HUES64 (cell line): ENCODE results near the gene GADL1.

Experiments used
- H3K27ac ChIP-seq: 2 replicates; pipeline ENCODE4 v1.7.0; 2013; ENCODE audit warnings: low read depth, low read length, inconsistent platforms
- H3K27me3 ChIP-seq: 2 replicates; pipeline ENCODE4 v1.6.1; 2013; ENCODE audit warnings: mild to moderate bottlenecking, low read length; ENCODE audit not compliant: insufficient read depth
- H3K36me3 ChIP-seq: 2 replicates; pipeline ENCODE4 v1.6.1; 2013; ENCODE audit warnings: mild to moderate bottlenecking, low read length; ENCODE audit not compliant: insufficient read depth
- H3K4me1 ChIP-seq: 2 replicates; pipeline ENCODE4 v1.6.1; 2013; ENCODE audit warnings: mild to moderate bottlenecking, low read length, moderate library complexity; ENCODE audit not compliant: insufficient read depth
- H3K4me3 ChIP-seq: 2 replicates; pipeline ENCODE4 v1.5.1; 2013; ENCODE audit warnings: mild to moderate bottlenecking, low read length, moderate library complexity
- H3K9ac ChIP-seq: 2 replicates; pipeline ENCODE4 v1.6.1; 2013; ENCODE audit warnings: mild to moderate bottlenecking, low read depth, low read length
- H3K9me3 ChIP-seq: 2 replicates; pipeline ENCODE4 v1.6.1; 2013; ENCODE audit warnings: low read depth, low read length; ENCODE audit not compliant: insufficient read depth
- WGBS: fragments of 150-250, 120-280 bp; methylation state at CpG from one replicate; pipeline ENCODE4 v1.1.7; 2013; ENCODE audit warnings: missing lambda C conversion rate; 5-methylcytosine and 5-hydroxymethylcytosine counted together

The GADL1 gene

GRCh38 chr3:30805695-30806094, 88.8 kb downstream of the GADL1 start:
- 94% methylated on average over 6 of the region's 6 CpGs for WGBS
- Histone ChIP-seq H3K27ac (no peak overlapping the region), H3K4me3 (no peak overlapping the region), H3K36me3 (no peaks in the 10 kb centered on the region), H3K4me1 (no peaks in the 10 kb centered on the region; the same call in 1 of the 2 replicates), H3K9ac (no peak overlapping the region), H3K27me3 (no peaks in the 10 kb centered on the region), H3K9me3 (no peaks in the 10 kb centered on the region)

- no peak overlapping the region for H3K4me3 ChIP-seq
- H3K36me3 ChIP-seq = no peaks in the 10 kb centered on the region
- no peaks in the 10 kb centered on the region for H3K4me1 ChIP-seq
- H3K27me3 ChIP-seq = no peaks in the 10 kb centered on the region
- H3K9ac ChIP-seq = no peak overlapping the region
- H3K9me3 ChIP-seq = no peaks in the 10 kb centered on the region
- 92% methylated on average over 3 of the region's 3 CpGs for WGBS
- no peak overlapping the region for H3K27ac ChIP-seq
These were observed 89.5 kb downstream of the GADL1 start for GRCh38 chr3:30804984-30805383.

GRCh38 chr3:30795176-30795575, 99.3 kb downstream of the GADL1 start:
- no peaks in the 10 kb centered on the region for H3K36me3 ChIP-seq
- H3K27me3 ChIP-seq = no peaks in the 10 kb centered on the region
- no peak overlapping the region for H3K4me3 ChIP-seq
- 100% methylated on average over 2 of the region's 2 CpGs for WGBS
- H3K9ac ChIP-seq = no peak overlapping the region
- H3K4me1 ChIP-seq = no peaks in the 10 kb centered on the region
- H3K27ac ChIP-seq = no peak overlapping the region
- no peaks in the 10 kb centered on the region for H3K9me3 ChIP-seq

- Histone ChIP-seq H3K9ac (no peak overlapping the region), H3K27ac (no peak overlapping the region), H3K36me3 (no peaks in the 10 kb centered on the region), H3K27me3 (no peaks in the 10 kb centered on the region), H3K4me1 (no peaks in the 10 kb centered on the region), H3K9me3 (no peaks in the 10 kb centered on the region), H3K4me3 (no peak overlapping the region)
- WGBS = 93% methylated on average over 4 of the region's 4 CpGs
These were observed 100.7 kb downstream of the GADL1 start for GRCh38 chr3:30793740-30794139.

GRCh38 chr3:30790150-30790549, 104.3 kb downstream of the GADL1 start:
- Histone ChIP-seq H3K27ac (no peak overlapping the region), H3K9ac (no peak overlapping the region), H3K4me1 (no peaks in the 10 kb centered on the region), H3K27me3 (no peaks in the 10 kb centered on the region), H3K9me3 (no peaks in the 10 kb centered on the region), H3K4me3 (no peak overlapping the region), H3K36me3 (no peaks in the 10 kb centered on the region)

- Histone ChIP-seq H3K9ac (no peak overlapping the region), H3K4me1 (no peaks in the 10 kb centered on the region)
These were observed 108.1 kb downstream of the GADL1 start for GRCh38 chr3:30786365-30786764.

GRCh38 chr3:30779686-30780287, 114.7 kb downstream of the GADL1 start:
- 76% methylated on average over 1 of the region's 1 CpG for WGBS
- Histone ChIP-seq H3K36me3 (no peaks in the 10 kb centered on the region), H3K9ac (no peak overlapping the region)

More at GRCh38 chr3:30786365-30786764, 108.1 kb downstream of the GADL1 start:
- Histone ChIP-seq H3K4me3 (no peak overlapping the region), H3K9me3 (no peaks in the 10 kb centered on the region), H3K27me3 (no peaks in the 10 kb centered on the region), H3K27ac (no peak overlapping the region), H3K36me3 (no peaks in the 10 kb centered on the region)

GRCh38 chr3:30778933-30779332, 115.5 kb downstream of the GADL1 start:
- Histone ChIP-seq H3K36me3 (no peaks in the 10 kb centered on the region), H3K27ac (no peak overlapping the region), H3K9me3 (no peaks in the 10 kb centered on the region), H3K4me1 (no peaks in the 10 kb centered on the region), H3K4me3 (no peak overlapping the region), H3K27me3 (no peaks in the 10 kb centered on the region), H3K9ac (no peak overlapping the region)
- WGBS = 96% methylated on average over 3 of the region's 3 CpGs

More at GRCh38 chr3:30779686-30780287, 114.7 kb downstream of the GADL1 start:
- H3K27me3 ChIP-seq = no peaks in the 10 kb centered on the region
- H3K4me3 ChIP-seq = no peak overlapping the region
- H3K9me3 ChIP-seq = no peaks in the 10 kb centered on the region
- H3K27ac ChIP-seq = no peak overlapping the region
- H3K4me1 ChIP-seq = no peaks in the 10 kb centered on the region

GRCh38 chr3:30777426-30778113, 116.9 kb downstream of the GADL1 start:
- 95% methylated on average over 5 of the region's 5 CpGs for WGBS
- Histone ChIP-seq H3K9me3 (no peaks in the 10 kb centered on the region), H3K36me3 (no peaks in the 10 kb centered on the region), H3K4me3 (no peak overlapping the region), H3K27me3 (no peaks in the 10 kb centered on the region), H3K9ac (no peak overlapping the region), H3K27ac (no peak overlapping the region), H3K4me1 (no peaks in the 10 kb centered on the region)

GRCh38 chr3:30776186-30776815, 118.2 kb downstream of the GADL1 start:
- Histone ChIP-seq H3K4me1 (no peaks in the 10 kb centered on the region), H3K9me3 (no peaks in the 10 kb centered on the region)

GRCh38 chr3:30775040-30775439, 119.4 kb downstream of the GADL1 start:
- 93% methylated on average over 10 of the region's 10 CpGs for WGBS

More at GRCh38 chr3:30776186-30776815, 118.2 kb downstream of the GADL1 start:
- WGBS = 85% methylated on average over 3 of the region's 3 CpGs
- Histone ChIP-seq H3K27ac (no peak overlapping the region), H3K4me3 (no peak overlapping the region), H3K27me3 (no peaks in the 10 kb centered on the region), H3K36me3 (no peaks in the 10 kb centered on the region), H3K9ac (no peak overlapping the region)

More at GRCh38 chr3:30775040-30775439, 119.4 kb downstream of the GADL1 start:
- Histone ChIP-seq H3K27ac (no peak overlapping the region), H3K9ac (no peak overlapping the region), H3K9me3 (no peaks in the 10 kb centered on the region), H3K36me3 (no peaks in the 10 kb centered on the region), H3K4me3 (no peak overlapping the region), H3K4me1 (no peaks in the 10 kb centered on the region), H3K27me3 (no peaks in the 10 kb centered on the region)
